ENCODE data around the gene TTC28. TPM values are rescaled to one million over a fixed set of nuclear protein-coding genes. Genes with fewer than 3 reads are reported as not detected.

The TTC28 gene
- total RNA-seq, 1 donor from 2014 or later, result 46.2 TPM

DNA sequence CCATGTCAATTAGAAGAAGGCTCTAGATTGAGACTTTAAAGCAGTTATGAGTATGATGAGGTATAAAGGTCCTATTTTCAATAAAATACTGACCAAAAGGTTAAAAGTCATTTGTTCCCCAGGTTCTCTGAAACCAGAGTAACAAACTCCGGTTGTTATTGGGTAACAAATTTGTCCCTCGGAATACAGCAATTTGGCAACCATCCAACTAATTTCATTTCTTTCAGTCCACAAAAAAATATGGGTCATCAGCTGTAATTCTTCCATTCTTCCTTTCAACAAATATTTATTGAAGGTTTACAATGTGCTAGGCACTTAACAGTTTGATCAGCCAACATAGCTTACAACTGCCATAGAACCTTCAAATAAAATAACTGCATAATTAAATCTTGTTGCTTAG lies 79.9 kb downstream of the TTC28 start:
- Mint-ChIP-seq H3K27ac (no peak overlapping the region), H3K27me3 (ENCODE audit: insufficient read depth, low read depth) (no peaks in the 10 kb centered on the region), H3K4me1 (peaks cover 25% of the 10 kb centered on the region), H3K36me3 (no peaks in the 10 kb centered on the region), H3K9me3 (no peaks in the 10 kb centered on the region), H3K4me3 (no peak overlapping the region)
- no peak for TF ChIP-seq EZH2 (IDR thresholded peaks at IDR 0.05)
- no peak for TF ChIP-seq EZH2phosphoT487 (IDR thresholded peaks at IDR 0.05)
- TF ChIP-seq, protein P1, sequence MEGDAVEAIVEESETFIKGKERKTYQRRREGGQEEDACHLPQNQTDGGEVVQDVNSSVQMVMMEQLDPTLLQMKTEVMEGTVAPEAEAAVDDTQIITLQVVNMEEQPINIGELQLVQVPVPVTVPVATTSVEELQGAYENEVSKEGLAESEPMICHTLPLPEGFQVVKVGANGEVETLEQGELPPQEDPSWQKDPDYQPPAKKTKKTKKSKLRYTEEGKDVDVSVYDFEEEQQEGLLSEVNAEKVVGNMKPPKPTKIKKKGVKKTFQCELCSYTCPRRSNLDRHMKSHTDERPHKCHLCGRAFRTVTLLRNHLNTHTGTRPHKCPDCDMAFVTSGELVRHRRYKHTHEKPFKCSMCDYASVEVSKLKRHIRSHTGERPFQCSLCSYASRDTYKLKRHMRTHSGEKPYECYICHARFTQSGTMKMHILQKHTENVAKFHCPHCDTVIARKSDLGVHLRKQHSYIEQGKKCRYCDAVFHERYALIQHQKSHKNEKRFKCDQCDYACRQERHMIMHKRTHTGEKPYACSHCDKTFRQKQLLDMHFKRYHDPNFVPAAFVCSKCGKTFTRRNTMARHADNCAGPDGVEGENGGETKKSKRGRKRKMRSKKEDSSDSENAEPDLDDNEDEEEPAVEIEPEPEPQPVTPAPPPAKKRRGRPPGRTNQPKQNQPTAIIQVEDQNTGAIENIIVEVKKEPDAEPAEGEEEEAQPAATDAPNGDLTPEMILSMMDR (IDR thresholded peaks at IDR 0.05), result no peak
- Histone ChIP-seq H3K4me1 (no peaks in the 10 kb centered on the region), H3F3A (ENCODE audit: low read depth) (peaks cover 8% of the 10 kb centered on the region), H3K27ac (no peak overlapping the region), H3K4me2 (no peak overlapping the region), H3K79me2 (ENCODE audit: low read depth) (no peaks in the 10 kb centered on the region), H3K36me3 (no peaks in the 10 kb centered on the region), H3K4me3 (no peak overlapping the region), H3K27me3 (no peaks in the 10 kb centered on the region), H4K20me1 (ENCODE audit: low read depth) (peaks cover 9% of the 10 kb centered on the region), H3K9ac (no peak overlapping the region), H3K9me3 (ENCODE audit: low read depth) (no peaks in the 10 kb centered on the region), H2AFZ (replicated peaks) (no peak overlapping the region)
- DNase-seq (ENCODE audit: low spot score), result no peak

DNA sequence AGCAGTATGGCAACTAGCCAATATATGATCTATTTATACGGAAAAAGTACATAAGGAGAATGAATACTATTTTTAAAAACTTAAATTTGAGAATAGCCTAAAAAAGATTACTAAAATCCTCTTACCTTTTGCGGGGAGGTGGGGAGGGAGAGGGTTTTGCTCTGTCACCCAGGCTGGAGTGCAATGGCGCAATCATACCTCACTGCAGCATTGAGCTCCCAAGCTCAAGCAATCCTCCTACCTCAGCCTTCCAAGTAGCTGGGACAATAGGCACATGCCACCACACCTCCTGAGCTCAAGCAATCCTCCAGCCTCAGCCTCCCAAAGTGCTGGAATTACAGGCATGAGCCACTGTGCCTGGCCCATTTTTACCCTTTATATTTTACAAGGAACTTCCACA lies 82.0 kb downstream of the TTC28 start:
- no peak for TF ChIP-seq EZH2phosphoT487 (IDR thresholded peaks at IDR 0.05)
- TF ChIP-seq, protein P1 (IDR thresholded peaks at IDR 0.05), result no peak
- no peak for TF ChIP-seq EZH2 (IDR thresholded peaks at IDR 0.05)
- Histone ChIP-seq H3K27me3 (no peaks in the 10 kb centered on the region), H2AFZ (replicated peaks) (no peak overlapping the region), H3K36me3 (no peaks in the 10 kb centered on the region), H3K9ac (no peak overlapping the region), H3K79me2 (ENCODE audit: low read depth) (no peaks in the 10 kb centered on the region), H3K9me3 (ENCODE audit: low read depth) (no peaks in the 10 kb centered on the region), H3F3A (ENCODE audit: low read depth) (peaks cover 8% of the 10 kb centered on the region), H3K4me2 (no peak overlapping the region), H4K20me1 (ENCODE audit: low read depth) (peaks cover 9% of the 10 kb centered on the region), H3K27ac (no peak overlapping the region), H3K4me3 (no peak overlapping the region), H3K4me1 (no peaks in the 10 kb centered on the region)
- Mint-ChIP-seq H3K27me3 (ENCODE audit: insufficient read depth, low read depth) (no peaks in the 10 kb centered on the region), H3K36me3 (no peaks in the 10 kb centered on the region), H3K27ac (no peak overlapping the region), H3K9me3 (no peaks in the 10 kb centered on the region), H3K4me1 (peaks cover 29% of the 10 kb centered on the region), H3K4me3 (no peak overlapping the region)
- no peak for DNase-seq (ENCODE audit: low spot score)

DNA sequence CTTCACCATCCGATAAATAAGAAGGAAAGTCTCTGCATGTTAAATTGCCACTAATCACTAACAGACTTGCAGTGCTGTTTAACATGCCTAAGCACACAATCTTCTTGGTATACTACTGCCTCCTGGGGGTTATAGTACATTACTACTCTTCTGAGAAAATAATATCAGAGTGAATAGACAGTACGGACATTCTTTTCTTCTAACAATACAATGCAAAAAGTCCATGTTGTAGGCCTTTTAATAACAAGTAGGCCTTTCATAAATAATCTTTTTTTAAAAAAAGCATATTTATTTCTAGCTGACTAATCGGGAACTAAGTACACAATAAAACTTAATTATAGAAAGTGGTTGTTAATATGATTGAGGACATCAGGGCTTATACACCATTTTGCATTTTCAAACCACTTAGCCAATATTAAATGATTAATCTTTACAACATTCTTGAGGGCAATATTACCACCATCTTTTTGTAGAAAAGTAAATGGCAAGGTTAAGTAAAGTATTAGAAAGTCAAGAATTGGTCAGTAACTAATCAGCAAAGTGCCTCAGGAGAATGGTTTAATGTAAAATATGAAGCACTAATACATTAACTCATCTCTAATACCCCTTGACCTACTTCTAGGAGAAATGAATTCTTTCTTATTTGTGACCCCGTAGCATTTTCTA lies 84.7 kb downstream of the TTC28 start:
- Histone ChIP-seq H3K9ac (no peak overlapping the region), H3K27me3 (no peaks in the 10 kb centered on the region), H3K9me3 (ENCODE audit: low read depth) (no peaks in the 10 kb centered on the region), H3F3A (ENCODE audit: low read depth) (no peaks in the 10 kb centered on the region), H3K4me3 (no peak overlapping the region), H3K27ac (no peak overlapping the region), H4K20me1 (ENCODE audit: low read depth) (peaks cover 4% of the 10 kb centered on the region), H3K4me2 (no peak overlapping the region), H3K79me2 (ENCODE audit: low read depth) (no peaks in the 10 kb centered on the region), H3K36me3 (no peaks in the 10 kb centered on the region), H3K4me1 (no peaks in the 10 kb centered on the region), H2AFZ (replicated peaks) (no peak overlapping the region)
- Mint-ChIP-seq H3K9me3 (no peaks in the 10 kb centered on the region), H3K4me1 (peaks cover 15% of the 10 kb centered on the region), H3K36me3 (no peaks in the 10 kb centered on the region), H3K27ac (no peak overlapping the region), H3K27me3 (ENCODE audit: insufficient read depth, low read depth) (no peaks in the 10 kb centered on the region), H3K4me3 (no peak overlapping the region)
- peak; percentile 74 for DNase-seq (ENCODE audit: low spot score)
- TF ChIP-seq EZH2phosphoT487 (IDR thresholded peaks at IDR 0.05), result no peak
- TF ChIP-seq, protein P1 (IDR thresholded peaks at IDR 0.05), result peak; percentile 84
